Fibroblast of lung (primary cell): ENCODE measurements around the gene DRG1. TPM values are rescaled to one million over a fixed set of nuclear protein-coding genes. Genes with fewer than 3 reads are reported as not detected.

Experiments
- DNase-seq, 2 donors: peaks; one replicate each; pipeline versions ENCODE4 v3.0.0 to v3.0.0-alpha.2; 2010; ENCODE audit warnings: low read depth in 2 of 2
- H2AFZ ChIP-seq: 2 replicates; pipeline ENCODE4 v1.5.1; 2012; ENCODE audit warnings: low read length, control low read depth, inconsistent platforms
- H3K27ac ChIP-seq: 2 replicates; pipeline ENCODE4 v1.5.1; 2011; ENCODE audit warnings: low read length, control low read depth; ENCODE audit not compliant: insufficient read depth
- H3K27me3 ChIP-seq: 2 replicates; pipeline ENCODE4 v1.5.1; 2011; ENCODE audit warnings: mild to moderate bottlenecking, low read length; ENCODE audit not compliant: control insufficient read depth, insufficient read depth
- H3K36me3 ChIP-seq: 2 replicates; pipeline ENCODE4 v1.5.1; 2011; ENCODE audit warnings: low read length; ENCODE audit not compliant: control insufficient read depth, insufficient read depth
- H3K4me1 ChIP-seq: 2 replicates; pipeline ENCODE4 v1.5.1; 2011; ENCODE audit warnings: low read length; ENCODE audit not compliant: control insufficient read depth, insufficient read depth; ENCODE audit errors: extremely low read depth
- H3K4me2 ChIP-seq: 2 replicates; pipeline ENCODE4 v1.5.1; 2011; ENCODE audit warnings: low read length, control low read depth; ENCODE audit not compliant: insufficient read depth; ENCODE audit errors: extremely low read depth
- H3K4me3 ChIP-seq, 4 experiments: fragments of 200-600 bp in 1 of 4; sonication (generic) in 1 of 4; replicated peaks in 1 of 4; 2 replicates each; pipeline ENCODE4 v1.5.1; 2011 to 2016; ENCODE audit warnings: low read length in 4 of 4, low read depth in 3 of 4, mild to moderate bottlenecking in 3 of 4, control low read depth in 2 of 4, inconsistent platforms in 1 of 4, mixed read lengths in 1 of 4; ENCODE audit not compliant: insufficient read depth in 1 of 4; ENCODE audit errors: control extremely low read depth in 1 of 4
- H3K79me2 ChIP-seq: 2 replicates; pipeline ENCODE4 v1.5.1; 2012; ENCODE audit warnings: mild to moderate bottlenecking, low read length, inconsistent platforms; ENCODE audit not compliant: control insufficient read depth, insufficient read depth
- H3K9ac ChIP-seq: 2 replicates; pipeline ENCODE4 v1.5.1; 2011; ENCODE audit warnings: mild to moderate bottlenecking, low read length, control low read depth; ENCODE audit not compliant: insufficient read depth
- H3K9me3 ChIP-seq: 2 replicates; pipeline ENCODE4 v1.5.1; 2012; ENCODE audit warnings: low read depth, low read length; ENCODE audit not compliant: control insufficient read depth, insufficient read depth
- H4K20me1 ChIP-seq: 2 replicates; pipeline ENCODE4 v1.5.1; 2011; ENCODE audit warnings: low read length; ENCODE audit not compliant: control insufficient read depth, insufficient read depth; ENCODE audit errors: extremely low read depth
- CTCF ChIP-seq, 2 donors: IDR thresholded peaks in 1 of 2; conservative IDR thresholded peaks in 1 of 2; 1 replicate in 1 of 2; 2 replicates in 1 of 2; pipeline ENCODE4 v1.5.1; 2011 to 2012; ENCODE audit warnings: low read length in 2 of 2, control low read depth in 1 of 2, inconsistent platforms in 1 of 2, low read depth in 1 of 2, mild to moderate bottlenecking in 1 of 2
- EZH2 ChIP-seq: IDR thresholded peaks from 2 replicates; pipeline ENCODE4 v1.5.1; 2012; ENCODE audit warnings: low read length, control low read depth, mild to moderate bottlenecking; ENCODE audit errors: missing control alignments
- polyA plus RNA-seq, 2 donors: library from polyadenylated mRNA; depleted of rRNA in 1 of 2; stranded (reverse) in 1 of 2; unstranded in 1 of 2; fragments of >200 nt; gene quantifications; 2 replicates each; pipeline ENCODE4 v1.2.1, GENCODE V29; 2011 to 2012; ENCODE audit warnings: missing spikeins in 1 of 2
- total RNA-seq: library from RNA; depleted of rRNA; stranded (reverse); fragments of >200 nt; gene quantifications from 2 replicates; pipeline ENCODE4 v1.2.1, GENCODE V29; 2014

DRG1 gene
- total and polyA plus RNA-seq, 2 donors (not counting 1 experiment from before 2014, with no cell fraction given) = 76.4 to 78.8 TPM

GRCh38 chr22:31363885-31364465 lies 35.4 kb upstream of the DRG1 start:
- no peak for DNase-seq
- no peak for TF ChIP-seq CTCF (conservative IDR thresholded peaks at IDR 0.05 in 1 of 2, IDR thresholded peaks at IDR 0.05 in 1 of 2; ENCODE audit: low read depth in 1 of 2, low read length in 2 of 2)
- no peak for TF ChIP-seq EZH2
- Histone ChIP-seq H2AFZ (no peak overlapping the region), H3K79me2 (no peaks in the 10 kb centered on the region), H3K9ac (no peak overlapping the region), H4K20me1 (no peaks in the 10 kb centered on the region), H3K4me2 (no peak overlapping the region), H3K36me3 (no peaks in the 10 kb centered on the region), H3K27ac (no peak overlapping the region), H3K4me3 (no peak overlapping the region), H3K9me3 (no peaks in the 10 kb centered on the region), H3K4me1 (no peaks in the 10 kb centered on the region), H3K27me3 (no peaks in the 10 kb centered on the region)

GRCh38 chr22:31367426-31367825 lies 32.0 kb upstream of the DRG1 start:
- Histone ChIP-seq H3K27me3 (no peaks in the 10 kb centered on the region), H3K4me2 (no peak overlapping the region), H3K9ac (no peak overlapping the region), H3K36me3 (no peaks in the 10 kb centered on the region), H3K4me3 (no peak overlapping the region), H3K79me2 (no peaks in the 10 kb centered on the region), H2AFZ (no peak overlapping the region), H3K4me1 (no peaks in the 10 kb centered on the region), H4K20me1 (no peaks in the 10 kb centered on the region), H3K9me3 (no peaks in the 10 kb centered on the region), H3K27ac (no peak overlapping the region)
- no peak for TF ChIP-seq EZH2
- TF ChIP-seq CTCF (conservative IDR thresholded peaks at IDR 0.05 in 1 of 2, IDR thresholded peaks at IDR 0.05 in 1 of 2; ENCODE audit: low read depth in 1 of 2, low read length in 2 of 2) = no peak
- no peak for DNase-seq

- no peak overlapping the region for H3K4me3 ChIP-seq
- H3K9me3 ChIP-seq = no peaks in the 10 kb centered on the region
- H3K4me1 ChIP-seq = no peaks in the 10 kb centered on the region
- no peak overlapping the region for H3K4me2 ChIP-seq
- H4K20me1 ChIP-seq = no peaks in the 10 kb centered on the region
- no peak for TF ChIP-seq EZH2
- TF ChIP-seq CTCF (conservative IDR thresholded peaks at IDR 0.05 in 1 of 2, IDR thresholded peaks at IDR 0.05 in 1 of 2; ENCODE audit: low read depth in 1 of 2, low read length in 2 of 2) = no peak
- no peak overlapping the region for H3K27ac ChIP-seq
- H3K9ac ChIP-seq = no peak overlapping the region
- no peaks in the 10 kb centered on the region for H3K79me2 ChIP-seq
- H2AFZ ChIP-seq = no peak overlapping the region
- no peaks in the 10 kb centered on the region for H3K36me3 ChIP-seq
- H3K27me3 ChIP-seq = no peaks in the 10 kb centered on the region
- no peak for DNase-seq
Observed at GRCh38 chr22:31377612-31378011, 21.8 kb upstream of the DRG1 start.
